Measurements from ENCODE around the gene SLC6A3. TPM values are rescaled to one million over a fixed set of nuclear protein-coding genes. Genes with fewer than 3 reads are reported as not detected.

The SLC6A3 gene
- total and polyA plus RNA-seq, 9 of the 15 experiments (the other 6 are each of a cell fraction or from before 2014, with no cell fraction given) = not detected

- TF ChIP-seq FIP1L1 (IDR thresholded peaks at IDR 0.05; ENCODE audit: low read depth, low read length, poor library complexity, severe bottlenecking) = peak; percentile 27
- no peak for TF ChIP-seq ZNF778 (CRISPR knock-in tag; IDR thresholded peaks at IDR 0.05)
- TF ChIP-seq ZNF217 (CRISPR knock-in tag; IDR thresholded peaks at IDR 0.05) = no peak
- TF ChIP-seq MYBL2 (IDR thresholded peaks at IDR 0.05; ENCODE audit: low read depth) = no peak
- no peak for TF ChIP-seq MYBL2 (CRISPR knock-in tag; IDR thresholded peaks at IDR 0.05; ENCODE audit: borderline replicate concordance)
- TF ChIP-seq, protein P1, sequence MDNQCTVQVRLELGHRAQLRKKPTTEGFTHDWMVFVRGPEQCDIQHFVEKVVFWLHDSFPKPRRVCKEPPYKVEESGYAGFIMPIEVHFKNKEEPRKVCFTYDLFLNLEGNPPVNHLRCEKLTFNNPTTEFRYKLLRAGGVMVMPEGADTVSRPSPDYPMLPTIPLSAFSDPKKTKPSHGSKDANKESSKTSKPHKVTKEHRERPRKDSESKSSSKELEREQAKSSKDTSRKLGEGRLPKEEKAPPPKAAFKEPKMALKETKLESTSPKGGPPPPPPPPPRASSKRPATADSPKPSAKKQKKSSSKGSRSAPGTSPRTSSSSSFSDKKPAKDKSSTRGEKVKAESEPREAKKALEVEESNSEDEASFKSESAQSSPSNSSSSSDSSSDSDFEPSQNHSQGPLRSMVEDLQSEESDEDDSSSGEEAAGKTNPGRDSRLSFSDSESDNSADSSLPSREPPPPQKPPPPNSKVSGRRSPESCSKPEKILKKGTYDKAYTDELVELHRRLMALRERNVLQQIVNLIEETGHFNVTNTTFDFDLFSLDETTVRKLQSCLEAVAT (IDR thresholded peaks at IDR 0.05) = no peak
- TF ChIP-seq ZNF140 (CRISPR knock-in tag; IDR thresholded peaks at IDR 0.05) = no peak
- TF ChIP-seq XRCC3 (IDR thresholded peaks at IDR 0.05) = no peak
- TF ChIP-seq RBM15 (IDR thresholded peaks at IDR 0.05; ENCODE audit: insufficient read depth, low read length) = no peak
- peak; percentile 63 for TF ChIP-seq TAF1 (IDR thresholded peaks at IDR 0.05; ENCODE audit: control insufficient read depth, extremely low read depth, insufficient read depth, low read length, severe bottlenecking)
- TF ChIP-seq CHD1 (IDR thresholded peaks at IDR 0.05; ENCODE audit: low read length) = no peak
- TF ChIP-seq MAZ (CRISPR knock-in tag; conservative IDR thresholded peaks at IDR 0.05 in 1 of 2, IDR thresholded peaks at IDR 0.05 in 1 of 2) = peak in 1 of 2 experiments; percentile 92; a peak in 3 of 4 replicates
- no peak; the same call in 1 of the 2 replicates for TF ChIP-seq ZBTB7A (IDR thresholded peaks at IDR 0.05; ENCODE audit: borderline replicate concordance, control insufficient read depth, low read depth, low read length)
- no peak for TF ChIP-seq ZBTB33 (CRISPR knock-in tag; IDR thresholded peaks at IDR 0.05)
- 0 out of 2 replicates have a peak, but pooled peaks have one; percentile 33 for TF ChIP-seq ZNF583 (CRISPR knock-in tag; IDR thresholded peaks at IDR 0.05)
- TF ChIP-seq, protein P2, sequence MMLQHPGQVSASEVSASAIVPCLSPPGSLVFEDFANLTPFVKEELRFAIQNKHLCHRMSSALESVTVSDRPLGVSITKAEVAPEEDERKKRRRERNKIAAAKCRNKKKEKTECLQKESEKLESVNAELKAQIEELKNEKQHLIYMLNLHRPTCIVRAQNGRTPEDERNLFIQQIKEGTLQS (IDR thresholded peaks at IDR 0.05) = no peak
- TF ChIP-seq, protein P2 (CRISPR knock-in tag; conservative IDR thresholded peaks at IDR 0.05) = no peak
- TF ChIP-seq, protein P3, sequence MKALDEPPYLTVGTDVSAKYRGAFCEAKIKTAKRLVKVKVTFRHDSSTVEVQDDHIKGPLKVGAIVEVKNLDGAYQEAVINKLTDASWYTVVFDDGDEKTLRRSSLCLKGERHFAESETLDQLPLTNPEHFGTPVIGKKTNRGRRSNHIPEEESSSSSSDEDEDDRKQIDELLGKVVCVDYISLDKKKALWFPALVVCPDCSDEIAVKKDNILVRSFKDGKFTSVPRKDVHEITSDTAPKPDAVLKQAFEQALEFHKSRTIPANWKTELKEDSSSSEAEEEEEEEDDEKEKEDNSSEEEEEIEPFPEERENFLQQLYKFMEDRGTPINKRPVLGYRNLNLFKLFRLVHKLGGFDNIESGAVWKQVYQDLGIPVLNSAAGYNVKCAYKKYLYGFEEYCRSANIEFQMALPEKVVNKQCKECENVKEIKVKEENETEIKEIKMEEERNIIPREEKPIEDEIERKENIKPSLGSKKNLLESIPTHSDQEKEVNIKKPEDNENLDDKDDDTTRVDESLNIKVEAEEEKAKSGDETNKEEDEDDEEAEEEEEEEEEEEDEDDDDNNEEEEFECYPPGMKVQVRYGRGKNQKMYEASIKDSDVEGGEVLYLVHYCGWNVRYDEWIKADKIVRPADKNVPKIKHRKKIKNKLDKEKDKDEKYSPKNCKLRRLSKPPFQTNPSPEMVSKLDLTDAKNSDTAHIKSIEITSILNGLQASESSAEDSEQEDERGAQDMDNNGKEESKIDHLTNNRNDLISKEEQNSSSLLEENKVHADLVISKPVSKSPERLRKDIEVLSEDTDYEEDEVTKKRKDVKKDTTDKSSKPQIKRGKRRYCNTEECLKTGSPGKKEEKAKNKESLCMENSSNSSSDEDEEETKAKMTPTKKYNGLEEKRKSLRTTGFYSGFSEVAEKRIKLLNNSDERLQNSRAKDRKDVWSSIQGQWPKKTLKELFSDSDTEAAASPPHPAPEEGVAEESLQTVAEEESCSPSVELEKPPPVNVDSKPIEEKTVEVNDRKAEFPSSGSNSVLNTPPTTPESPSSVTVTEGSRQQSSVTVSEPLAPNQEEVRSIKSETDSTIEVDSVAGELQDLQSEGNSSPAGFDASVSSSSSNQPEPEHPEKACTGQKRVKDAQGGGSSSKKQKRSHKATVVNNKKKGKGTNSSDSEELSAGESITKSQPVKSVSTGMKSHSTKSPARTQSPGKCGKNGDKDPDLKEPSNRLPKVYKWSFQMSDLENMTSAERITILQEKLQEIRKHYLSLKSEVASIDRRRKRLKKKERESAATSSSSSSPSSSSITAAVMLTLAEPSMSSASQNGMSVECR (CRISPR knock-in tag; IDR thresholded peaks at IDR 0.05) = peak; percentile 77
Measured at GRCh38 chr5:1344975-1345838, 100.0 kb downstream of the SLC6A3 start, which contains the start of gene CLPTM1L (continued).
